ENCODE measurements around the gene TAS2R31. TPM values are rescaled to one million over a fixed set of nuclear protein-coding genes. Genes with fewer than 3 reads are reported as not detected.

The TAS2R31 gene
- polyA plus RNA-seq (2011; rRNA removed) (0.73 and 1.1 TPM in 2 replicates), polyA plus RNA-seq (2017; fragmentation: RNase III; extraction: RNeasy Plus Mini Kit Qiagen cat#74134 plus additional on column Dnase treatment) (0.17 to 0.30 TPM (median 0.28 TPM) in 3 replicates), polyA minus RNA-seq (2011; rRNA and poly(A)+ RNA removed) (6.4 and 7.2 TPM in 2 replicates)
- polyA plus RNA-seq (2012; cell fraction: cytosol; rRNA removed), result 0.07 and 0.13 TPM in 2 replicates
- 0.30 and 0.58 TPM in 2 replicates for polyA plus RNA-seq (2012; cell fraction: nucleus; rRNA removed)

- ATAC-seq (no peak), FAIRE-seq (no peak), DNase-seq (ENCODE audit: low read depth in 1 of 2, low spot score in 1 of 2) (no peak)
- POLR2A ChIA-PET, result no interaction called here
- Histone ChIP-seq H3K4me2 (no peak within 1 kb of the TSS), H3K27ac (no peak within 1 kb of the TSS), H3K9me3 (no peaks in the 10 kb centered on the region), H3K4me1 (no peaks in the 10 kb centered on the region), H3K4me3 (no peak within 1 kb of the TSS)
- TF ChIP-seq CEBPB (IDR thresholded peaks at IDR 0.05), result no peak
- TF ChIP-seq CHD2 (IDR thresholded peaks at IDR 0.05; ENCODE audit: low read length, partially characterized antibody), result no peak
- TF ChIP-seq HOXB5 (CRISPR knock-in tag; IDR thresholded peaks at IDR 0.05), result no peak
- no peak for TF ChIP-seq ELK1 (IDR thresholded peaks at IDR 0.05; ENCODE audit: low read depth, low read length)
- no peak for TF ChIP-seq HOXA7 (CRISPR knock-in tag; IDR thresholded peaks at IDR 0.05)
- no peak for TF ChIP-seq E2F6 (IDR thresholded peaks at IDR 0.05; ENCODE audit: borderline replicate concordance, low read depth)
- TF ChIP-seq FOXS1 (CRISPR knock-in tag; IDR thresholded peaks at IDR 0.05), result no peak
- TF ChIP-seq JUNB (IDR thresholded peaks at IDR 0.05), result no peak
- TF ChIP-seq CTCF (IDR thresholded peaks at IDR 0.05), result no peak
- no peak for TF ChIP-seq NR3C1 (IDR thresholded peaks at IDR 0.05)
- TF ChIP-seq MAX (IDR thresholded peaks at IDR 0.05), result no peak
- no peak for TF ChIP-seq KDM1A (IDR thresholded peaks at IDR 0.05; ENCODE audit: low read depth)
- CTCF ChIA-PET, result no interaction called here
- WGBS (ENCODE audit: missing lambda C conversion rate), result 93% methylated on average over 6 of the region's 6 CpGs
These were observed at the start of gene TAS2R31 for GRCh38 chr12:11031307-11031706. TSS of gene TAS2R31 (minus strand) at chr12:11031407. CDS start at chr12:11031335, 72 bp downstream.

- 100% methylated on average over 1 of the region's 1 CpG for WGBS (ENCODE audit: missing lambda C conversion rate)
- FAIRE-seq, result no peak
These were observed 47.0 kb upstream of the TAS2R31 start for GRCh38 chr12:11078246-11078645.

More at GRCh38 chr12:11078246-11078645, 47.0 kb upstream of the TAS2R31 start:
- Histone ChIP-seq H3K9me3 (no peaks in the 10 kb centered on the region), H3K4me1 (no peaks in the 10 kb centered on the region), H3K4me2 (no peak overlapping the region), H3K27ac (no peak overlapping the region), H3K4me3 (no peak overlapping the region)
- DNase-seq (ENCODE audit: low read depth in 1 of 2, low spot score in 1 of 2), result no peak
- no peak for TF ChIP-seq ELK1 (IDR thresholded peaks at IDR 0.05; ENCODE audit: low read depth, low read length)
- no peak for TF ChIP-seq ZC3H11A (IDR thresholded peaks at IDR 0.05)
- no peak for TF ChIP-seq MAZ (IDR thresholded peaks at IDR 0.05; ENCODE audit: borderline replicate concordance, low read depth, low read length)
- no peak for TF ChIP-seq REST (IDR thresholded peaks at IDR 0.05)
- POLR2A ChIA-PET, result no interaction called here
- CTCF ChIA-PET, result no interaction called here
- ATAC-seq, result no peak
